Parathyroid adenoma (tissue), 2 donors: ENCODE data around the gene C16orf96.

Experiments used
- H2AFZ ChIP-seq: fragments of 300-600 bp; sonication (generic); one replicate; pipeline ENCODE4 v1.7.0; 2017; ENCODE audit warnings: antibody characterized with exemption, mild to moderate bottlenecking
- H3K27ac ChIP-seq: fragments of 300-600 bp; sonication (generic); one replicate; pipeline ENCODE4 v1.7.0; 2017
- H3K27me3 ChIP-seq: fragments of 300-600 bp; sonication (generic); one replicate; pipeline ENCODE4 v1.7.0; 2017; ENCODE audit warnings: low read length; ENCODE audit not compliant: control insufficient read depth, insufficient read depth
- H3K36me3 ChIP-seq: fragments of 300-600 bp; sonication (generic); one replicate; pipeline ENCODE4 v1.7.0; 2017; ENCODE audit warnings: low read length; ENCODE audit not compliant: control insufficient read depth, insufficient read depth
- H3K4me1 ChIP-seq: fragments of 300-600 bp; sonication (generic); one replicate; pipeline ENCODE4 v1.7.0; 2017; ENCODE audit warnings: control low read depth
- H3K4me2 ChIP-seq: fragments of 300-600 bp; sonication (generic); one replicate; pipeline ENCODE4 v1.7.0; 2017; ENCODE audit warnings: low read length
- H3K4me3 ChIP-seq: fragments of 300-600 bp; sonication (generic); one replicate; pipeline ENCODE4 v1.7.0; 2017; ENCODE audit warnings: low read depth, low read length
- H3K79me2 ChIP-seq: fragments of 300-600 bp; sonication (generic); one replicate; pipeline ENCODE4 v1.7.0; 2017; ENCODE audit warnings: control low read depth
- H3K9ac ChIP-seq: fragments of 300-600 bp; sonication (generic); one replicate; pipeline ENCODE4 v1.7.0; 2017; ENCODE audit warnings: mild to moderate bottlenecking
- H3K9me3 ChIP-seq: fragments of 300-600 bp; sonication (generic); one replicate; pipeline ENCODE4 v1.7.0; 2017; ENCODE audit warnings: low read length; ENCODE audit not compliant: control insufficient read depth
- TF ChIP-seq, protein P1 (sequence below): fragments of 300-600 bp; sonication (generic); IDR thresholded peaks from one replicate; pipeline ENCODE4 v1.7.0; 2017; ENCODE audit warnings: antibody characterized with exemption, mild to moderate bottlenecking
- donor health status: primary hyperparathyroidism.

C16orf96 gene

GRCh38 chr16:4517812-4518680, 38.1 kb upstream of the C16orf96 start:
- TF ChIP-seq, protein P1, sequence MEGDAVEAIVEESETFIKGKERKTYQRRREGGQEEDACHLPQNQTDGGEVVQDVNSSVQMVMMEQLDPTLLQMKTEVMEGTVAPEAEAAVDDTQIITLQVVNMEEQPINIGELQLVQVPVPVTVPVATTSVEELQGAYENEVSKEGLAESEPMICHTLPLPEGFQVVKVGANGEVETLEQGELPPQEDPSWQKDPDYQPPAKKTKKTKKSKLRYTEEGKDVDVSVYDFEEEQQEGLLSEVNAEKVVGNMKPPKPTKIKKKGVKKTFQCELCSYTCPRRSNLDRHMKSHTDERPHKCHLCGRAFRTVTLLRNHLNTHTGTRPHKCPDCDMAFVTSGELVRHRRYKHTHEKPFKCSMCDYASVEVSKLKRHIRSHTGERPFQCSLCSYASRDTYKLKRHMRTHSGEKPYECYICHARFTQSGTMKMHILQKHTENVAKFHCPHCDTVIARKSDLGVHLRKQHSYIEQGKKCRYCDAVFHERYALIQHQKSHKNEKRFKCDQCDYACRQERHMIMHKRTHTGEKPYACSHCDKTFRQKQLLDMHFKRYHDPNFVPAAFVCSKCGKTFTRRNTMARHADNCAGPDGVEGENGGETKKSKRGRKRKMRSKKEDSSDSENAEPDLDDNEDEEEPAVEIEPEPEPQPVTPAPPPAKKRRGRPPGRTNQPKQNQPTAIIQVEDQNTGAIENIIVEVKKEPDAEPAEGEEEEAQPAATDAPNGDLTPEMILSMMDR, result peak; percentile 39
- H3K36me3 ChIP-seq, result no peaks in the 10 kb centered on the region
- H3K9me3 ChIP-seq, result no peaks in the 10 kb centered on the region
- H3K9ac ChIP-seq, result no peak overlapping the region
- H3K4me1 ChIP-seq, result no peaks in the 10 kb centered on the region
- peaks cover 7% of the 10 kb centered on the region for H3K79me2 ChIP-seq
- no peak overlapping the region for H3K4me3 ChIP-seq
- H3K27me3 ChIP-seq, result no peaks in the 10 kb centered on the region
- no peak overlapping the region for H3K4me2 ChIP-seq
- H2AFZ ChIP-seq, result no peak overlapping the region
- H3K27ac ChIP-seq, result no peak overlapping the region

- Histone ChIP-seq H3K9ac (no peak overlapping the region), H3K9me3 (no peaks in the 10 kb centered on the region), H3K36me3 (no peaks in the 10 kb centered on the region), H3K27ac (no peak overlapping the region), H3K79me2 (peaks cover 7% of the 10 kb centered on the region), H3K4me3 (no peak overlapping the region), H2AFZ (no peak overlapping the region), H3K4me2 (no peak overlapping the region), H3K27me3 (no peaks in the 10 kb centered on the region), H3K4me1 (no peaks in the 10 kb centered on the region)
- TF ChIP-seq, protein P1, result no peak
These were observed 36.7 kb upstream of the C16orf96 start for GRCh38 chr16:4519274-4520058.

- Histone ChIP-seq H3K9ac (no peak overlapping the region), H3K4me2 (no peak overlapping the region), H3K9me3 (no peaks in the 10 kb centered on the region), H3K4me1 (peaks cover 9% of the 10 kb centered on the region), H2AFZ (no peak overlapping the region), H3K27me3 (no peaks in the 10 kb centered on the region), H3K4me3 (no peak overlapping the region), H3K79me2 (peaks cover 7% of the 10 kb centered on the region), H3K36me3 (no peaks in the 10 kb centered on the region), H3K27ac (no peak overlapping the region)
- TF ChIP-seq, protein P1, result no peak
These were observed 35.2 kb upstream of the C16orf96 start for GRCh38 chr16:4520913-4521312.

GRCh38 chr16:4522051-4522581, 34.0 kb upstream of the C16orf96 start:
- Histone ChIP-seq H2AFZ (no peak overlapping the region), H3K36me3 (no peaks in the 10 kb centered on the region), H3K9me3 (no peaks in the 10 kb centered on the region), H3K4me3 (no peak overlapping the region), H3K79me2 (peaks cover 7% of the 10 kb centered on the region), H3K4me1 (peaks cover 12% of the 10 kb centered on the region), H3K9ac (no peak overlapping the region), H3K4me2 (no peak overlapping the region), H3K27me3 (no peaks in the 10 kb centered on the region), H3K27ac (no peak overlapping the region)
- TF ChIP-seq, protein P1, result no peak
